HG03354 (cell line): ENCODE results near the gene COA6.

Experiments
- ATAC-seq: cut with Tn5 transposase; IDR thresholded peaks from one replicate; pipeline ENCODE4 v1.9.1; 2021; ENCODE audit warnings: mild to moderate bottlenecking; ENCODE audit not compliant: unreplicated experiment, poor library complexity, severe bottlenecking

COA6 gene

DNA sequence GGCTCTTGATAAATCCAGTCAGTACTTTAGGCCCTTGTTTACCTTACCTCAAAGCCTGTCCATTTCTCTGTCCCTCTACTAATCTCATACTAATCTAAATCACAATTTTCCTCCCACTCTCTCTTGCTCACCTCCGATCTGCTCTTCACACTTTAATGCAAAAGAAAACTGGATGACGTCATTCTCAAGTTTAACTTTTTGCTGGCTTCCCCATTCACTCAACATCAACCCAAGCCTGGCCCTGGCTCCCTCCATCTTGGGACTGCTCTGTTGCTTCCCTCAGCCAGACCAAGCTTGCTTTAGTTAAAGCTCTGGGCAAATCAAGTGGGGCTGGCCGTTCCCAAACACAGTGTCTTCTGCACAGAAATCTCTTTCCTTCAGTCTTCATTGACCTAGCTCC is 29.7 kb downstream of the COA6 start:
- ATAC-seq: no peak

DNA sequence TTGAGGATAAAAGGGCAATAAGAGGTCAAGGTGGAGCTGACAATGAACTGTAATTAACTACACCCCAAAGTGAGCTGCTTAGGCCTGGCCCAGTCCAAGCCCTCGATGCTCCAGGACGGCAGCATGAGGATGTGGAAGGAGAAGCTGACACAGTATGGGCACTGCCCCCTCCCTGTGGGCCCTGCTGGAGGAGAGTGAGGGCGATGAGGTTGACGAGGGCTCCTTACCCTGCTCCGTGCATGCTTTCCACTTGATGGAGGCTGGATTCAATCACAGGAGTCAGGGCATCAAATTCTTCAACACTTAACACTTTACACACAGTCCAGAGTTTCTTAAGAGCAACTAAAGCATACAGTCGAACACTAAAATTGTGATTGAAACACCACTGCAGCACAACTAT is 32.4 kb downstream of the COA6 start:
- no peak for ATAC-seq

DNA sequence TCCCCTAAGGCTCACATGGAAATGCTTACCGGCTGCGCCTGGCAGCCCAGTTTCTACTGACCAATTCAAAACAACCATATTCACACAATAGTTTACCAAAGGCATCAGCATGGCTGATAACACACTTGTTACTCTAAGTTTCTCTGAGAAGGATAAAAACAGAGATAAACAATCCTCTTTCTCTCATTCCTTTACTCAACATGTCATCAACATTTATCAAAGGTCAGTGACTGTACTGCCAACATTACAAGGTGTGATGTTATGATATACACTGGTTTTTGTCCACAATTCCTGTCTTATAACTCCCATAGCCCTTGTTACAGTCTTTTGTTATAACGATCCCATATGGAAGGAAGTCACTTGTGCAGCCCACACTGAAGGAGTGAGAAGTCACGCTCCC is 33.6 kb downstream of the COA6 start:
- no peak for ATAC-seq

DNA sequence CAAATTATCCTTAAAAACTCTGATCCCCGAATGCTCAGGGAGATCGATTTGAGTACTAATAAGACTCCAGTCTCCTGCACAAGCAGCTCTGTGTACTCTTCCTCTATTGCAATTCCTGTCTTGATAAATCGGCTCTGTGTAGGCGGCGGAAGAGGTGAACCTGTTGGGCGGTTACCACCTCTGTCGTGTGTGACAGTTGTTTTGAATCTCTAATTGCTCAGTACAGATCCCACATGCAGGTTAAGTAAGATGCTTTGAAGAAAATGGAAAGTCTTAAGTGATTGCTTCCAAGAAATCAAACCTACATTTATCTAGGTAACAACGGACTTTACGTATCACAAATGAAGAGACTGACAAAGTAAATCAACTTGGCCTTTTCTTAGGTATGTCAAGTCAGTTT is 35.5 kb downstream of the COA6 start:
- no peak for ATAC-seq

DNA sequence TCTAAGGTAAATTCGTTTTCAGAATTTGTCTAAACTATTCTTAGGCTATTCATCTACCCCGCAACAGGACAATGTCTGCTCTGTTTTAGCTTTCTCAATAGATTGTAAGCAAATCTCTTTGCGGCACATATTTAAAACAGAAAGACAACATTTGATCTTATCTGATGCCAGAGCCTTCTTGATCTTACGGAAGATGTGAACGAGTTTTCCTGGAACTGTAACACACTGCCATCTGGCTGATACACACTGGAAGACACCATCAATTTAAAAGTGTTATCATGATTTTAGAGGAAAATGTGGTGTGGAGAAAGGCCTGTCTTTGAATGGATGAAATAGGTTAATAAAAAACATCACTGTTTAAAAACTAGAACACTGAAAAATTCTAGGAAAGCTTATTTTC is 36.1 kb downstream of the COA6 start:
- ATAC-seq: no peak

DNA sequence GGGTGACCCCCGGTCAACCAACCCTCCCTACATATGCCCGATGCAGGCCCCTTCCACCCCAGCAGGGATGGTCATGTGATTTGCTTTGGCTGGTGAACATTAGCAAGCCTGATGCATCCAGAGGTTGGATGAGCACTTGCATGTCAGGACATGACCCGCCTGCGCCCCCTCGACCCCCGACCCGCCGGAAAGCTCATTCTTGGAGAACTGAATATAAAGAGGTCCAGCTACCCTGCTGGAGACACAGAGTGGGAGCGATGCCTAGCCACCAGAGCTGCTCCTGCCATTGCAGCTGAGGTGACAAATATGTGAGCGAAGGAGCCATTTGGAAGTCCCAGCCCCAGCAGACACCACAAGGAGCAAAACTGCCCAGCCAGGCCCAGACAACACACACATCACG is 39.6 kb downstream of the COA6 start:
- ATAC-seq: no peak

DNA sequence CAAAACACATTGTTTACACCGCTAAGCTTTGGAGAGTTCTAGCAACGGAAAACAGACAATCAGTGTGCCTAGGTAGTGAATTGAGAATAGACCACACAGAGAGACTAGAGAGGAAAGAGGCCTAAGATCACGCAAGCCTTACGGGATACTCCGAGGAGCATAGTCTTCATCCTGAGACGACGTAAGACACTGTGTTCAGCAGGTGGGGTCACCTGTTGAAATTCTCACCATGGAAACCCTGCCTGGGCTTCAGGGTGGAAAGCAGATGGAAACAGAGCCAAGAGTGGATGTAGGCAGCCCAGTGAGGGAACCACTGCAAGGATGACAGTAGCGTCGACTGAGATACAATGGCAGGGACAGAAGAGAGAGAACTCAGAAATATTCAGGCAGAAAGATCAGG is 40.2 kb downstream of the COA6 start:
- ATAC-seq: no peak

DNA sequence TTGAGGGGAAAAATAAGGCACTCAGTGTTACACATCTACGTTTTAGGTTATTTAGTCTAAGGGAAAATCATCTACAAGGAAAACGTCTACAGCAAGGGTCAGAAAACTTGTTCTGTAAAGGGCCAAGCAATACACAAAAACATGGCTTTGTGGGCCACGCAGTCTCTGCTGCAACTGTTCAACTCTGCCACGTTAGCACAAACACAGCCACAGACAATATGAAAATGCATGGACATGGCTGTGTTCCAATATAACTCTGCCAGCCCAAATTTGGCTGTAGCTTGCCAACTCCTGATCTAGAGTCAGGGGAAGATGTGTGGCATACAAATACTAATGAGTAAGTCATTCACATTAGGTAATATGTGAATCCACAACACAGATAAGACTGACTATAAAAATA is 40.7 kb downstream of the COA6 start:
- no peak for ATAC-seq

DNA sequence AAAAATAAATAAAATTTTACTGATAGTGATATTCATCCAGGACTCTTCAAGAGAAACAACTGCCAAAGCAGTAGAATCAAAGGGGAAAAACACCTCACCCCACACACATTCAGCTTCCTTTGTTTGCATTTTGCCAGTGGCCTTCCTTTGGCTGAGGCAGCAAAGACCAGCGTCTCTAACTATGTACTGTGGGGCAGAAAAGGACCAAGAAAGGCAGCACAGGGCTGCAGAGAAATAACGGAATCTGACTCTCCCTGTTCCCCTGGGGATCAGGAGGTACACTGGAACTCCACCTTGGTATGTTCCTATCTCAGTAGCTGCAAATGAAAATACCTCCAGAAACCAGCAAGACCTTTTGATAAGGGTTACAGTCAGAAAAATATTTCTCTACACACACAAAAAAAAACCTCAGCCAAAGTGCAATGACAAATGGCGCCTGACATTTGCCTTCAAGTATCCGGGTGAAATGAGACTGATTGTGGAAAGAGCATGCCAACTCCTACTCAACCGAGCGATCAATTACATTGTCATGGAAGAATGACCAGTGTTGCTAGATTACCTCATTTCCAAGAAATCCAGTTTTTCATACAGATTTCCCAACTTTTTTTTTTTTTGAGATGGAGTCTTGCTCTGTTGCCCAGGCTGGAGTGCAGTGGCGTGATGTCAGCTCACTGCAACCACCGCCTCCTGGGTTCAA is 54.8 kb downstream of the COA6 start:
- no peak for ATAC-seq

DNA sequence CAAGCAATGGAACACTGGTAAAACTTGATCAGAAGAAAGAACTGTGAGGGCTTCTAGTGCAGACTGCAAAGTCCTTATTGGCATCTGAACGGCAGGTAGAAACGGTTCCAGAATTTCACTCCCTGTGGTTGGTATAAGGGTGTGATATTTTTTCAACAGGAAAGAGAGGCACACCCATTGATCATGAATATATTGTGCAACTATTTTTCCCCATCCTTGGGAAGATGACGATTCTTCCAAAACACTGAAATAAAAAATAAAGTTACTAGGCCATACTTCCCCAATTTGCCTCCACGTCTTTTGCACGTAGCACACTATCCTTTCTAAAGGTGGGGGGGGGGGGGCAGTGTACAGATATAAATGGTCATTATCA is 56.2 kb downstream of the COA6 start:
- ATAC-seq: no peak

DNA sequence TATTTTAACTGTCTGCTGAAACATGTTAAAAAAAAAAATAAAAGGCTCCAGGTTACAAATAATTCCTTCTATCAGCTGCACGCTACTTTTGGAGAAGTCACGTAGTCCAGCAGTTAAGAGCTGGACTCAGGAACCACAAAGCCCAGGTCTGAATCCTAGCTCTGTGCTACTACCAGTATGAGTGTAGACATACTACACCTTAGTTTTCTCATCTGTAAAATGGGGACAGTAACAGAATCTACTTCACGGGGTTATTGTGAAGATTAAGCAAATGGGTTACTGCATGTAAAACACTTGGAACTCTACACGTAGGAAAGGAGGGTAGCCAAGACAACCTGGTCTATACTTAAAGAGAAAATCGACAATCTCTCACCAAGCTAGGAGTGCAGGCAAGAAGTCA is 57.4 kb downstream of the COA6 start:
- ATAC-seq: no peak

DNA sequence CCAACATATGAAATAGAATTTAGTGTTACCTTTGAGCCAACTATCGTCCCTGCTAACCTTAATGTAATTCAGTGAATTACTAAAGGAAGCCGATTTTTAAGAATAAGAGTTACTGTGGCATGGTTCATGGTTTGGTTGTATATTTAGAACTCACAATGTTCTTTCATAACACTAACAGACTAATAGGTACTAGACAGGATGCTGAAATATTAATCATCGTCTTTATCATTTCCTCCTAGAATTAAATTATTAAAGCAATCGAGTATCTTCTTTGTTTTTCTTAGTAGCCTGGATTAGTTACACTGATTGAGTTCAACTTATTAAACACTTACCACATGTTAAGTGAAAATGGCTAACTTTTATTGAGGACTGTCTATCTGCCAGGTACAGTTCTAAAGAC is 58.0 kb downstream of the COA6 start:
- no peak for ATAC-seq

DNA sequence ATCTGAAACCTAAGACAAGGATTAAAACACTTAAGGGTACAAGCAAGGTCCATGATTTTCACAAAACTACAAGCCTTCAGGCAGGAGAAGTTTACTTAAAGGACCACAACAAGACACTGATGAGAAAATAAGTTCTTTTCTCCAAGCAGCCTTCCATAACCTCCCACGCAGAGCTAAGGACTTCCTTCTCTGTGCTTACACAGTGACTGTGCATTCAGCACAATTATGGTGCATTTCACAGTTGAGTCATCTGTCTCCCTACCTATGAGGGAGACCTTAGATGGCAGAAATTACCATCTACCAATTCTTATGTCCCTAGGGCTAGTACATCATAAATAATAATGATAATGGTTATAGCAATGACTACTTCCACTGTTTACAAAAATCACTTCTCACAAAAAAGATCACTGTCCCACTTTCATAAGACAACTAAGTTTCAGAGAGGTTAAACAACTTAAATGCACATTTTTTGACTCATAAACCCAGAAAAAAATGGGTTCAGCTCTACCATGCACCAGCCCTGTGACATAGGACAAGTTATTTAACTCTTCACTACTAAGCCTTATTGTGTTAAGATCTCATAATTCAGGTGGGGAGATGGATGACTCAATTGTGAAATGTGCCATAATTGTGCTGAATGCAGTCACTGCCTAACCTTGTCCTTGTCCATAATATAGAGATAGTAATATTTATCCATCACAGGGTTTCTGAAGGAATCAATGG is 60.5 kb downstream of the COA6 start:
- ATAC-seq: no peak
